Measurements from ENCODE around the gene FOCAD. TPM values are rescaled to one million over a fixed set of nuclear protein-coding genes. Genes with fewer than 3 reads are reported as not detected.

Gene FOCAD
- total RNA-seq, 1 donor from 2014 or later, result 146 TPM

- H3K4me2 ChIP-seq, result peak overlapping the region; percentile 95
- H3K9ac ChIP-seq, result no peak overlapping the region
- H3K9me3 ChIP-seq (ENCODE audit: low read depth), result no peaks in the 10 kb centered on the region
- H3K27me3 ChIP-seq, result no peaks in the 10 kb centered on the region
- peak overlapping the region; percentile 14 for H2AFZ ChIP-seq (replicated peaks)
- peaks cover 24% of the 10 kb centered on the region for H3K4me1 Mint-ChIP-seq
- H3K4me1 ChIP-seq, result peaks cover 24% of the 10 kb centered on the region
- peaks cover 49% of the 10 kb centered on the region for H4K20me1 ChIP-seq (ENCODE audit: low read depth)
- no peak for TF ChIP-seq EZH2 (IDR thresholded peaks at IDR 0.05)
- no peak for TF ChIP-seq CTCF (IDR thresholded peaks at IDR 0.05)
- no peak for TF ChIP-seq EZH2phosphoT487 (IDR thresholded peaks at IDR 0.05)
- no peaks in the 10 kb centered on the region for H3K9me3 Mint-ChIP-seq
- no peak overlapping the region for H3K27ac Mint-ChIP-seq
- H3K36me3 Mint-ChIP-seq, result peaks cover 7% of the 10 kb centered on the region
- H3K4me3 Mint-ChIP-seq, result peak overlapping the region; percentile 86
- peak; percentile 27 for DNase-seq (ENCODE audit: low spot score)
- peak overlapping the region; percentile 73 for H3K4me3 ChIP-seq
- H3K36me3 ChIP-seq, result no peaks in the 10 kb centered on the region
- H3K27me3 Mint-ChIP-seq (ENCODE audit: insufficient read depth, low read depth), result no peaks in the 10 kb centered on the region
- peaks cover 53% of the 10 kb centered on the region for H3K79me2 ChIP-seq (ENCODE audit: low read depth)
- H3F3A ChIP-seq (ENCODE audit: low read depth), result peaks cover 23% of the 10 kb centered on the region
- H3K27ac ChIP-seq, result no peak overlapping the region
Observed at GRCh38 chr9:20683351-20684034, 566 bp upstream of the FOCAD start.

- Mint-ChIP-seq H3K4me1 (peaks cover 15% of the 10 kb centered on the region), H3K9me3 (no peaks in the 10 kb centered on the region), H3K36me3 (peaks cover 4% of the 10 kb centered on the region), H3K4me3 (peak overlapping the region; percentile 91), H3K27me3 (ENCODE audit: insufficient read depth, low read depth) (no peaks in the 10 kb centered on the region), H3K27ac (peak overlapping the region; percentile 55)
- Histone ChIP-seq H3F3A (ENCODE audit: low read depth) (peaks cover 23% of the 10 kb centered on the region), H4K20me1 (ENCODE audit: low read depth) (peaks cover 59% of the 10 kb centered on the region), H3K27ac (peak overlapping the region; percentile 89), H3K4me3 (peak overlapping the region; percentile 73), H2AFZ (replicated peaks) (peak overlapping the region; percentile 76), H3K9ac (peak overlapping the region; percentile 55), H3K4me2 (peak overlapping the region; percentile 95), H3K9me3 (ENCODE audit: low read depth) (no peaks in the 10 kb centered on the region), H3K36me3 (no peaks in the 10 kb centered on the region), H3K27me3 (no peaks in the 10 kb centered on the region), H3K4me1 (peaks cover 24% of the 10 kb centered on the region), H3K79me2 (ENCODE audit: low read depth) (peaks cover 64% of the 10 kb centered on the region)
- TF ChIP-seq CTCF (IDR thresholded peaks at IDR 0.05), result no peak
- TF ChIP-seq EZH2 (IDR thresholded peaks at IDR 0.05), result no peak
- TF ChIP-seq EZH2phosphoT487 (IDR thresholded peaks at IDR 0.05), result no peak
- DNase-seq (ENCODE audit: low spot score), result no peak
Observed at GRCh38 chr9:20684875-20685696, 1.0 kb downstream of the FOCAD start.

GRCh38 chr9:20685769-20686168 lies 1.7 kb downstream of the FOCAD start:
- no peak overlapping the region for H3K27ac ChIP-seq
- H3K4me3 ChIP-seq, result no peak overlapping the region

More at GRCh38 chr9:20685769-20686168, 1.7 kb downstream of the FOCAD start:
- Mint-ChIP-seq H3K27ac (no peak overlapping the region), H3K4me1 (peaks cover 15% of the 10 kb centered on the region), H3K4me3 (no peak overlapping the region), H3K36me3 (peaks cover 4% of the 10 kb centered on the region), H3K27me3 (ENCODE audit: insufficient read depth, low read depth) (no peaks in the 10 kb centered on the region), H3K9me3 (no peaks in the 10 kb centered on the region)
- DNase-seq (ENCODE audit: low spot score), result no peak
- H3K9me3 ChIP-seq (ENCODE audit: low read depth), result no peaks in the 10 kb centered on the region
- peaks cover 24% of the 10 kb centered on the region for H3K4me1 ChIP-seq
- H3K27me3 ChIP-seq, result no peaks in the 10 kb centered on the region
- H3K9ac ChIP-seq, result no peak overlapping the region
- peak overlapping the region; percentile 95 for H3K4me2 ChIP-seq
- TF ChIP-seq EZH2phosphoT487 (IDR thresholded peaks at IDR 0.05), result no peak
- H3K36me3 ChIP-seq, result no peaks in the 10 kb centered on the region
- H3K79me2 ChIP-seq (ENCODE audit: low read depth), result peaks cover 66% of the 10 kb centered on the region
- H3F3A ChIP-seq (ENCODE audit: low read depth), result peaks cover 23% of the 10 kb centered on the region
- H4K20me1 ChIP-seq (ENCODE audit: low read depth), result peaks cover 60% of the 10 kb centered on the region
- H2AFZ ChIP-seq (replicated peaks), result no peak overlapping the region

Measured in neural progenitor cell (in vitro differentiated cells).